ENCODE data around the gene GLYATL3.
A peak's percentile ranks its signal among the peaks of the same experiment; 100 is the strongest.
"Not testable (repeated sequence)": the region's sequence is repeated elsewhere in the genome, so short reads cannot be mapped to it uniquely, and the experiment has no call there.

GLYATL3 gene

DNA sequence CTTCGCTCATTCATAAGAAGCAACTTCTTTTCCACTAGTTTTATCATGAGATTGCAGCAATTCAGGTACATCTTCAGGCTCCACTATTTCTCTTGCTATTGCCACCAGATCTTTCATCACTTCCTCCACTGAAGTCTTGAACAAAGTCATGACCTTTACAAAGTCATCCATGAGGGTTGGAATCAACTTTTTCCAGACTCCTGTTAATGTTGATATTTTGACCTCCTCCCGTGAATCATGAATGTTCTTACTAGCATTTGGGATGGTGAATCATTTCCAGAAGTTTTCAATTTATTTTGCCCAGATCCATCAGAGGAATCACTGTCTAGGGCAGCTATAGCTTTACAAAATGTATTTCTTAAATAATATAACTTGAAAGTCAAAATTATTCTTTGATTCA lies 35.0 kb upstream of the GLYATL3 start:
- no peaks in the 10 kb centered on the region for H3K27me3 ChIP-seq (ENCODE audit: insufficient read depth, low read depth)
- H3K4me3 ChIP-seq (IDR thresholded peaks at IDR 0.05; ENCODE audit: insufficient read depth, low read depth, low read length): no peak overlapping the region
- peak overlapping the region; percentile 82 for H3K4me2 ChIP-seq
- peaks cover 37% of the 10 kb centered on the region for H3K79me2 ChIP-seq (ENCODE audit: insufficient read depth, low read depth)
- H4K20me1 ChIP-seq (ENCODE audit: insufficient read depth): no peaks in the 10 kb centered on the region
- H3K36me3 ChIP-seq (ENCODE audit: insufficient read depth): no peaks in the 10 kb centered on the region
- H2AFZ ChIP-seq (ENCODE audit: low read depth): no peak overlapping the region
- TF ChIP-seq, protein P1, sequence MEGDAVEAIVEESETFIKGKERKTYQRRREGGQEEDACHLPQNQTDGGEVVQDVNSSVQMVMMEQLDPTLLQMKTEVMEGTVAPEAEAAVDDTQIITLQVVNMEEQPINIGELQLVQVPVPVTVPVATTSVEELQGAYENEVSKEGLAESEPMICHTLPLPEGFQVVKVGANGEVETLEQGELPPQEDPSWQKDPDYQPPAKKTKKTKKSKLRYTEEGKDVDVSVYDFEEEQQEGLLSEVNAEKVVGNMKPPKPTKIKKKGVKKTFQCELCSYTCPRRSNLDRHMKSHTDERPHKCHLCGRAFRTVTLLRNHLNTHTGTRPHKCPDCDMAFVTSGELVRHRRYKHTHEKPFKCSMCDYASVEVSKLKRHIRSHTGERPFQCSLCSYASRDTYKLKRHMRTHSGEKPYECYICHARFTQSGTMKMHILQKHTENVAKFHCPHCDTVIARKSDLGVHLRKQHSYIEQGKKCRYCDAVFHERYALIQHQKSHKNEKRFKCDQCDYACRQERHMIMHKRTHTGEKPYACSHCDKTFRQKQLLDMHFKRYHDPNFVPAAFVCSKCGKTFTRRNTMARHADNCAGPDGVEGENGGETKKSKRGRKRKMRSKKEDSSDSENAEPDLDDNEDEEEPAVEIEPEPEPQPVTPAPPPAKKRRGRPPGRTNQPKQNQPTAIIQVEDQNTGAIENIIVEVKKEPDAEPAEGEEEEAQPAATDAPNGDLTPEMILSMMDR (conservative IDR thresholded peaks at IDR 0.05; ENCODE audit: low read depth, low read length): no peak
- no peak overlapping the region for H3K9ac ChIP-seq
- peaks cover 18% of the 10 kb centered on the region for H3K4me1 ChIP-seq (ENCODE audit: low read depth, poor library complexity, severe bottlenecking)
- no peak overlapping the region for H3K27ac ChIP-seq

DNA sequence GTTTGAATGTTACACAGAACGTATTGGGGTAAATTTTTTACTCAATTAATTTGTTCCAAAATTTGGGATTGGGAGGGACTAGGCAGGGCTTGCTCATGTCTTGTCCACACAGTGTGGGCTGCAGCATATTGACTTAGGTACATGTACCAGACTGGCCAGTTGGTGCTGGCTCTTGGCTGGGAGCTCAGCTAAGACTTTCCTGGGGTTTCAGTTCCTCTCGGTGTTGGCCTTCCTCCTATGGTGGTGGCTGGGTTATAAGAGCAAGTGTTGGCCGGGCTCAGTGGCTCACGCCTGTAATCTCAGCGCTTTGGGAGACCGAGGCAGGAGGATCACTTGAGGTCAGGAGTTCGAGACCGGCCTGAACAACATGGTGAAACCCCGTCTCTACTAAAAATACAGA lies 31.7 kb upstream of the GLYATL3 start:
- no peaks in the 10 kb centered on the region for H3K27me3 ChIP-seq (ENCODE audit: insufficient read depth, low read depth)
- H3K4me2 ChIP-seq: no peak overlapping the region
- H2AFZ ChIP-seq (ENCODE audit: low read depth): no peak overlapping the region
- peaks cover 18% of the 10 kb centered on the region for H3K4me1 ChIP-seq (ENCODE audit: low read depth, poor library complexity, severe bottlenecking)
- no peaks in the 10 kb centered on the region for H3K36me3 ChIP-seq (ENCODE audit: insufficient read depth)
- no peak overlapping the region for H3K4me3 ChIP-seq (IDR thresholded peaks at IDR 0.05; ENCODE audit: insufficient read depth, low read depth, low read length)
- no peaks in the 10 kb centered on the region for H4K20me1 ChIP-seq (ENCODE audit: insufficient read depth)
- H3K27ac ChIP-seq: no peak overlapping the region
- TF ChIP-seq, protein P1 (conservative IDR thresholded peaks at IDR 0.05; ENCODE audit: low read depth, low read length): no peak
- no peak overlapping the region for H3K9ac ChIP-seq
- H3K79me2 ChIP-seq (ENCODE audit: insufficient read depth, low read depth): peaks cover 37% of the 10 kb centered on the region

DNA sequence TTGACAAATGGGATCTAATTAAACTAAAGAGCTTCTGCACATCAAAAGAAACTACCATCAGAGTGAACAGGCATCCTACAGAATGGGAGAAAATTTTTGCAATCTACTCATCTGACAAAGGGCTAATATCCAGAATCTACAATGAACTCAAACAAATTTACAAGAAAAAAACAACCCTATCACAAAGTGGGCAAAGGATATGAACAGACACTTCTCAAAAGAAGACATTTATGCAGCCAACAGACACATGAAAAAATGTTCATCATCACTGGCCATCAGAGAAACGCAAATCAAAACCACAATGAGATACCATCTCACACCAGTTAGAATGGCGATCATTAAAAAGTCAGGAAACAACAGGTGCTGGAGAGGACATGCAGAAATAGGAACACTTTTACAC lies 23.2 kb upstream of the GLYATL3 start:
- H2AFZ ChIP-seq (ENCODE audit: low read depth); H3K27me3 ChIP-seq (ENCODE audit: insufficient read depth, low read depth); H3K4me1 ChIP-seq (ENCODE audit: low read depth, poor library complexity, severe bottlenecking); H3K79me2 ChIP-seq (ENCODE audit: insufficient read depth, low read depth); H3K36me3 ChIP-seq (ENCODE audit: insufficient read depth); H3K27ac ChIP-seq; H4K20me1 ChIP-seq (ENCODE audit: insufficient read depth); H3K9ac ChIP-seq; H3K4me3 ChIP-seq (IDR thresholded peaks at IDR 0.05; ENCODE audit: insufficient read depth, low read depth, low read length); H3K4me2 ChIP-seq: not testable (repeated sequence)

GRCh38 chr6:49479308-49479970 lies 20.3 kb upstream of the GLYATL3 start:
- Histone ChIP-seq H3K4me3 (IDR thresholded peaks at IDR 0.05; ENCODE audit: insufficient read depth, low read depth, low read length) (no peak overlapping the region), H3K4me2 (no peak overlapping the region), H3K27me3 (ENCODE audit: insufficient read depth, low read depth) (no peaks in the 10 kb centered on the region), H3K9ac (no peak overlapping the region), H3K4me1 (ENCODE audit: low read depth, poor library complexity, severe bottlenecking) (no peaks in the 10 kb centered on the region), H2AFZ (ENCODE audit: low read depth) (no peak overlapping the region), H3K79me2 (ENCODE audit: insufficient read depth, low read depth) (no peaks in the 10 kb centered on the region), H4K20me1 (ENCODE audit: insufficient read depth) (no peaks in the 10 kb centered on the region), H3K36me3 (ENCODE audit: insufficient read depth) (no peaks in the 10 kb centered on the region), H3K27ac (no peak overlapping the region)
- TF ChIP-seq, protein P1 (conservative IDR thresholded peaks at IDR 0.05; ENCODE audit: low read depth, low read length): no peak

GRCh38 chr6:49481846-49482245 lies 17.9 kb upstream of the GLYATL3 start:
- not testable (repeated sequence) for H3K36me3 ChIP-seq (ENCODE audit: insufficient read depth); H3K4me2 ChIP-seq; H3K4me3 ChIP-seq (IDR thresholded peaks at IDR 0.05; ENCODE audit: insufficient read depth, low read depth, low read length); H3K27me3 ChIP-seq (ENCODE audit: insufficient read depth, low read depth); H3K9ac ChIP-seq; H2AFZ ChIP-seq (ENCODE audit: low read depth); H3K79me2 ChIP-seq (ENCODE audit: insufficient read depth, low read depth); H3K4me1 ChIP-seq (ENCODE audit: low read depth, poor library complexity, severe bottlenecking); H3K27ac ChIP-seq; H4K20me1 ChIP-seq (ENCODE audit: insufficient read depth)

DNA sequence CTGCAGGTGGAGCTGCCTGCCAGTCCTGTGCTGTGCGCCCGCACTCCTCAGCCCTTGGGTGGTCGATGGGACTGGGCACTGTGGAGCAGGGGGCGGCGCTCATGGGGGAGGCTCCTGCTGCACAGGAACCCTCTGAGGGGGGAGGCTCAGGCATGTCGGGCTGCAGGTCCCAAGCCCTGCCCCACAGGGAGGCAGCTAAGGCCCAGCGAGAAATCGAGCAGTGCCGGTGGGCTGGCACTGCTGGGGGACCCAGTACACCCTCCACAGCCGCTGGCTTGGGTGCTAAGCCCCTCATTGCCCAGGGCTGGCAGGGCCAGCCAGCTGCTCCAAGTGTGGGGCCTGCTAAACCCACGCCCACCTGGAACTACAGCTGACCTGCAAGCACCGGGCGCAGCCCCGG lies 16.3 kb upstream of the GLYATL3 start:
- not testable (repeated sequence) for H3K4me2 ChIP-seq; H3K79me2 ChIP-seq (ENCODE audit: insufficient read depth, low read depth); H2AFZ ChIP-seq (ENCODE audit: low read depth); H3K27me3 ChIP-seq (ENCODE audit: insufficient read depth, low read depth); H3K9ac ChIP-seq; H3K36me3 ChIP-seq (ENCODE audit: insufficient read depth); H3K27ac ChIP-seq; H3K4me3 ChIP-seq (IDR thresholded peaks at IDR 0.05; ENCODE audit: insufficient read depth, low read depth, low read length); H3K4me1 ChIP-seq (ENCODE audit: low read depth, poor library complexity, severe bottlenecking); H4K20me1 ChIP-seq (ENCODE audit: insufficient read depth)
